ENCODE measurements around the gene PELI1.

PELI1 gene

DNA sequence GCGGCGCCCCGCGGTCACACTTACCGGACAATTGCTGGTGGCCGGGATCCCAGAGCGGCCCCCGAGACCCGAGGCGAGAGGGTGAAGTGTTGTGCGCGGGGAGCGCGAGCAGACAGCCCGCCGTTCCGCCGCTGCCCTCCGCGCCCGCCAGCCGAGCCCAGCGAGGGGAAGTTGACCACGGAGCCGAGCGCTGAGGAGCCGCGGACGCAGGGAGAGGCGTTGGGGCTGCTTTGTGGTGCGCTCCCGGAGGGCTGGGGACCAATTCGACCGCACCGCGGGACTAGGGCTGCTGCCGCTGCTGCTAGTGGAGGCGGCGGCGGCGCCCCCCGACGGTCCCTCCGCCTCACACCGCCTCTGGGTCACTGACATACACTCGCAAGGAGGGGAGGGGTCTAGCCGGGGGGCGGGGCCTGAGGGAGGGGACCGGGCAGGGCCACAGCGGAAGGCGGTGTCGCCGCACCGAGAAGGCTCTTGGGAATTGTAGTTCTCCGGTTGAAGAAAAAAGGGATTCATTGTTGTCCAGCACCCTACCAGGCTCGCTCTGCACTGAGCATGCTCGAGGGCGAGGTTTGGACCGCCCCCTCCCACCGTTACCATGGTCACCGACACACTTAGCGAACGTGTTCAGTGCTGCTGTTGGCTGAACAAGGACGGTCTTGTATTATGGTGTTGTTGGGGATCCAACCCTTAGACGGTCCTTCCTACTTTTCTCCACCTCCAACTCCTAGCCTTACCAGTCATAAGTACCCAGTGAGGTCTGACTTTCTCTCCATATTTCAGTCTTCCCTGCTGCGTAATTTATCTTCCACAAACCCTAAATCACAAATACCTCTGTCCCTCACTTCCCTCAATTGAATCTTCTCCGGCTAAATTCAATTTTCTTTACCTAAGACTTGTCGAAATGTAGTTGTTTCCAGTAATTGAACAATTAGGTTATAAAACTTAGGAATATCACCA is at the start of gene PELI1:
TSS of gene PELI1 (minus strand) at position 364 of the 957 bp plus-strand sequence. CDS start 36,110 bp downstream, outside the sequence.
- DNase-seq: peak; percentile 100

GRCh38 chr2:64193491-64193890 is 49.3 kb upstream of the PELI1 start:
- no peak for DNase-seq

DNA sequence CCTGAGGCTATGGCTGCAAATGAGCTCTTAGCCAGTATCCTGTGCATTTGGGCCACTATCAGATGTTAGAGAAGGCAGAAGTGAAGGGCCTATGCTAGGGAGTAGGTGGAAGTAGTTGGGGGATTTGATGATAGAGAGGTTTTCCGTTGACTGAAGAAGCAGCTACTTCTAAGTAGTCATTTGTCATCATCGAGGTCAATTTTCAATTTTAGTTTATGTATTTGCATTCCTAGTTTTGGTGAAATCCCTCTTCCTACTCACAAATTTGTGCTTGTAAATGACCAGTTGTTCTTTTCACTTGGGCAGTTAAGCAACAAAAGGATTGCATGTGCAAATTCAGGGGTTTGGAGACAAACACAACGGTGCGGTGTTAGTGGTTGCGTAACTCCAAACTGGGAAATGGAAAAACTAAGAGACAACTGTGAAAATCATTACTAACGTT is 48.5 kb upstream of the PELI1 start:
- no peak for DNase-seq

DNA sequence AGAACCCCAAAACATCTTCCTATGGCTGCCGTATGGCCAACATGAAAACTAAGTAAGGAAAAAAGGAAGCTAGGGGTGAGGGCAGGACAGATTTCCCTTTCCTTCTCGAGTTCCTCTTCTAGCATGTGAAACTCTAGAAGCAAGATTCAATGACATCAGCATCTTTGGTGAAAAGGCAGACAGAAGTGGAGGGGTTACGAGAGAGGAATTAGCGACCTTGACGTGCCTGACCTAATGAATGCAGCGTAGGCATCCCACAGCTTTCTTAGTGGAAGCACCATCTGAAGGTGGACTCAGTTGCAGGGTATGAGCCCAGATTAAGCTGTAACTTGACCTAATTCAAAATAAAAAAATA is 47.9 kb upstream of the PELI1 start:
- DNase-seq: no peak

DNA sequence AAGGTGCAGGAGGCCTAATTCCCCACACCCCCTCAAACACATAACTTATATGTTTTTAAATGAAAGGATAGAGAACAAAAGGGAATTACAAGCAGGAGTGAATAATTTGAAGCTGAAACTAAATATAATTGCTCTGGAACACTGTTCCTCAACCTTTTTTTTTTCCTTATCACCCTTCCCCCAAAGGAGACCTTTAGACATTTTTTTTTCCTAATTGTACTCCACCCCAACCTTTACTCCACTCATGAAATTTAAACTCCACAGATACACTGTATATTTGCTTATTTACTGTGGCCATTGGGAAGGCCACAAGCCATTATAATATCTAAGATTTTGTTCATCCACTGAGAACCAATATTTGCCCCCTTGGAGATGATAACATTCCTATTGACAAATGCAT is 45.4 kb upstream of the PELI1 start:
- DNase-seq: no peak

DNA sequence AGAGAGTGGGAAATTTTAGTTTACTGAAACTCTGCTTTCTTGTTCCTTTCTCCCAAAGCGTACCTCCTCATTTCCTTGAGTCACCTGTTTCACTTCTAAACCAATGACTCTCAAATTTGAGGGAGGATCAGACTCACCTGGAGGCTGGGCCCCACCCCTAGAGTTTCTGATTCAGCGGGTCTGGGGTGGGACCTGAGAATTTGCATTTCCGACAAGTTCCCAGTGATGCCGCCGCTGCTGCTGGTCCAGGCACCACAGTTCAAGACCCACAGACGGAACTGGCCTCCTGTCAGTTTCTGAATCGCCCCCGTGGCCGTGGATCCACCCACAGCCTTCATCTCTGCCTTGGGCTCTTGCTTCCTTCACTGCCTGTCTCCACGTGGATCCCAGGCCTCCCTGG is 44.9 kb upstream of the PELI1 start:
- DNase-seq: no peak

DNA sequence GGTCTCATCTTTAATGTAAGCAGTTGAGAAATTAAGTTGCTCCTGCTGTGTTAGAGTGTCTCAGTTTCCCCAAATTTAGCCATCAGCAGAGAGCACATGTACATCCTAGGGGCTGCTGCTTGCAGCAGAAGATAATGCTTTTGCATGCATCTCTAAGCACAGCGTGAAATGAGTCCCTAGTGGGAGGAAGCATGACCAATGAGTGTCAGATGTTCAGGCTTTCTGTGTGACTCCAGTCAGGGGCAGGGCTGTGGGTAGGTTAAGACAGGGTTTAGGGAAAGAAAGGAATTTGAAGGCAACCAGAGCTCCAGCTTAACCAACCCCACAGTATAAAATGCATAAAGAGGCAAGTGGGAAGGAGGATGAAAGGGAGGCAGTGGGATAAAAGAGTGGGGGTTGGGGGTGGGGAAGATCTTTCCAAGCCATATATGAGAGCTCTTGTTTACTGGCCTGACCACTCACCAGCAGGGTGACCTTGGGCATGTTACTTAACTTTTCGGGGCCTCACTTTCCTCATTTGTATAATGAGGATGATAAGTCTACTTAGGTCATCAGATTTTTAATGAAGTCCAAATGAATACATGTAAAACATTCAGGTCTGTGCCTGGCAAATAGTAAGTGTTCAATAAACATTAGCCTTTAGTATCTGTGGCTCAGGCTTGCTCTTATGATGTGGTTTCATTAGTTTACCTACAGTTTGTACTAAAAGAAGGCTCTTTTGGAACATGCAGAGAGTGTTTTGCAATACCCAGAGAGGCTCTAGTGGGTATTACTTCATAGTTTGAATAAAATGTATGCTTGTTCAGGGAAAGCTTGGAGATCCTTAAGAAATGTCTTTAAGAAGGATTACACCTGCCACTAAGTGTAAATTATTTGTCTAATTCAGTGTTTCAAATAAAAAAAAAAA is 42.7 kb upstream of the PELI1 start:
- DNase-seq: no peak

DNA sequence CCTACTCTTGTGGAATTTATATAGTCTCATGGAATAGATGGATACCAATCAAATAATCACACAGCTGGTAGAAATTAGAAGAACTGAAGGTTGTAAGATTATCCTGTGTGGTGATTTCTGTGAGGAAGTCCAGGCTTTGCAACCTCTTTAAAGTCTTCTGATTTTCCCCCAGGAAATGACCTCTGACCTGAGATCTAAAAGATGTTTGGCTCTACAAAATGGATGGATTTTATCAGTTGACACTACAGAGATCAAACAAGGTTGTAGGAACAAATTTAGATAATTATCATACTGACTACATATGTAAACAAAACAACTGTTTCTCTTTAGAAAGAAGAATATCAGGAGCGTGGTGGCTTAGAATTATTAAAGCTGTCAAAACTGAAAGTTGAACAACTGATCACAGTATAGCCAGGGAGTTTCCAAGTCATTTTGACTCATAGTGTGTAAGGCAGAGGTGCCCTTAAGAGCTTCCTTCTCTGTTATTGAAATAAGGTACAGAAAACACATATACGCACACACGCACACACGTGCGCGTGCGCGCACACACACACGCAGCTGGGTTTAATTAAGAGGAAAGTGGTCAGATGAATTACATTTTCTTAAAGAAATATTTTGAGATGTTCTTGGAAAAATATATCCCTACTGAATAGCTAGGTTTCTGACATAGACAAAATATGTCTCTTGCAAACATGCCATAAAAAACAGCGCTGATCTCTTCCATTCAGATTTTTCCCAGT is 35.5 kb upstream of the PELI1 start:
- no peak for DNase-seq

DNA sequence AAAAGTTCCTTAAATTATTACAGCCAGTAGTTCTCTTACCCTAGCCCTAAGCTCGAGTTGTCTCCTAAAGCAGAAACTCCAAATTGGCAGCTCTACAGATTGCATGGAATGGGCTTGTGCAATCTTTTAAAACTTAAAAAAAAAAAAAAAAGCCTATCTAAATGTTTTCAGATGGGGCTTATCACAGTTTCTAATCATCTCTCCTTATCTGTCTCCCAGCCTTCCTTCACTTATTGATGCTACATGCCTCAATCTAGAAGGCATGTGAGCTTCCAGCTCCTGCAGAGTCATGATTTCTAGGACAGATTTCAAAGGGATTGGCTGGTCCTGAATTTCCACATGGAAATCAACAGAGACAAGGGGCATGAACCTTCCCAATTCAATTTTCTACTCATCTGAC is 33.1 kb upstream of the PELI1 start:
- peak; percentile 63 for DNase-seq

DNA sequence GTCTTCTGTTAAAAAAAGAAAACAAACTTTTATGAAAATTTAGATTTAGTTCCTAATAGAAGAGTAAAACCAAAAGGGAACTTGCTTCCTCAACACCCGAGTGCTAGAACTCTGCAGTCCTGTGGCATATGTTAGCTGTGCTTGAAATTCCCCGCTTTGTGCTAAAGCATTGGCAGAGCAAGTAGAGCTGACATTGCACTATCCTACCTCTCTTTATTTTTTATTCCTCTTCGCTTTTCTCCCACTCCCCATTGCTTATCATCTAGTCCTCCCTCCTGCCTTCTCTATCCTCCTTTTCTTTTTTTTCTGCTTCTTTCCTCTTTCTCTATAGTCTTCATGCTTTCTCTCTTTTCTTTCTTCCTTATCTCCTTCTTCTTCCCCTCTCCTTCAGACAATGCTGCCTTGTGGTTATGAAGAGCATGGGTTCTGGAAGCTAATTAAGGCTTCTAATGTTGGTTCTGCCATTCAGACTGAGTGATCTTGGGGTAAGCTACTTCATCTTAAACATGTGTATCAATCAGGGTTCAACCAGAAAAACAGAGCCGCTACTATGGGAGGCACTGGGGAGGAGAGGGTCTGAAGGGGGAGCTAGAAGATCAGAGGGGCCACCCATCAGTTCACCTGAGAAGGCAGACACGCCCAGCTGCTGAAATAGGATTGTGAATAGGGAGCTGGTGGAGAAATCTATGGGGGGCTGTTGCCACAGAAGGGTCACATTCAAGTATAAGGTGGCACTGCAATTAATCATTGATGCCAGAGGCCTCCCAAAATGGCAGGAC is 31.4 kb upstream of the PELI1 start:
- no peak for DNase-seq

- DNase-seq: peak; percentile 73
These were observed 29.2 kb upstream of the PELI1 start for GRCh38 chr2:64173156-64174135.

GRCh38 chr2:64168756-64169155 is 24.5 kb upstream of the PELI1 start:
- DNase-seq: no peak

DNA sequence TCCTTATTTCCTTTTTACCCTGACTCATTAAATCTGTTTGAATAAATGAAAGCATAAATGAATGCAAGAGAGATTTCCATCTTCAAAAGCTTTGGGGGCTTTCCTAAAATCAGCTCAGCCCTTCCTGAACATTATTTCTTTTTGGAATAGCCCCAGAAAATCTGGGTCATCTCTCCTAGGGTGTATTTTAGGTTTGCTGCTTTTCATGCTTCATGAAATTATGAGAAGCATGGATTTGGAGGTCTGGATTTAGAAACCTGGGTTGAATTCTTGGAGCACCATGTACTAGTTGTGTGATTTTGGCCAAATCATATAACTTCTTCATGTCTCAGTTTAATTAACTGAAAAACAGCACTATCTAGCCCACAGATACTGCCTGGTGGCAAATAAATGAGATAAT is 24.0 kb upstream of the PELI1 start:
- DNase-seq: no peak

GRCh38 chr2:64166637-64167420 is 22.6 kb upstream of the PELI1 start:
- no peak for DNase-seq

GRCh38 chr2:64166212-64166611 is 22.0 kb upstream of the PELI1 start:
- DNase-seq: no peak

DNA sequence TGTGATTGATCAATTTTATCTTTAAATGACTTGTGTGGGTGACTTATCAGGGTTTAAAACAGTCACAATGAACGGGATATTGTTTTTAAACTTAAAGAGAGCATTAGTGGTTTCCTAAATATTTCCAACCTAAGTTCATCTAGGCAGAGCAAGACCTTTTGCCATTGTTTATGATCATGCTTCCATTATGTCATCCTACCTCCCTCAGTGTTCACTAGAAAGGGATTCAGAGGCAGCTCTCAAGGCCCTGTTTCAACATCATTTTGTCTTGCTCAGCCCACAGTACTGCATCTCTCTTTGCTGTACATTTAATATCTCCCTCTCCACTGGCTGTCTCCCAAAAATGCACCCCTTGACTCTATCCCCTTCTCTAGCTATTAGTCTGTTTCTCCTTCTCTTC is 21.5 kb upstream of the PELI1 start:
- no peak for DNase-seq

DNA sequence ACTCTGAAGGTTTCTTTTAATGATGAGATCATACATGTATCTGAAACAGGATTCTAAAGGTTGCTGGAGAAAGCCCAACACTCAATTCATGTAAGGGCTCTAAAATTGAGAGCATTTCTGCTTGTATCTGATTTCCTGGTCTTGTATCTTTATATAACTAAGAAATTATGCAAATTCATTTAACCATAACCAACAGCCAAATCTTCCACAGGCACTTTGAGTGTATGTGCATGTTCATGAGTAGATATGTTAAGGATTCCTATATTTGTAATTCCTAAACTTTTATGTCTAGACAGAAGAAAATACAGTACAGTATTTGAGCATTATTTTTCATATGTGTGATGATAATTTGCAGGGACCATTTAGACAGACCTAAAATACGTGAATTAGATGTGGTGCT is 20.4 kb upstream of the PELI1 start:
- DNase-seq: no peak

DNA sequence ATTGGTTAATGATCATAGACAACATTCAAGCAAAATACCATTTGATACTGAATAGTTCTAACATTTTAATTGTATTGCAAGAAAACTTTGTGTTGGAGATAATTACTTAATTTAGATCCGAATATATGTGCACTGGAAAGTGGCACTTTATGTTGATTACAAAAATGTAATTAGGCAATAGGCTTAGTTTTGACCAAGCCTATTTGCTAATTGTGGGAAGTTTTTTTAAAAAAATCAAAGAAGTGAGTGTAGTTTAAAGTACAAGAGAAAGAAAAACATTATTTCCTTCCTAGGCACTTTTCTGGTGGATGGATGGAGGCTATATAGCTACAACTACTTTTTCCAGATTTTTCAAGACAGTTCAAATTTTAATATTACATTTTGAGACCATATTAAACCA is 18.3 kb upstream of the PELI1 start:
- no peak for DNase-seq

DNA sequence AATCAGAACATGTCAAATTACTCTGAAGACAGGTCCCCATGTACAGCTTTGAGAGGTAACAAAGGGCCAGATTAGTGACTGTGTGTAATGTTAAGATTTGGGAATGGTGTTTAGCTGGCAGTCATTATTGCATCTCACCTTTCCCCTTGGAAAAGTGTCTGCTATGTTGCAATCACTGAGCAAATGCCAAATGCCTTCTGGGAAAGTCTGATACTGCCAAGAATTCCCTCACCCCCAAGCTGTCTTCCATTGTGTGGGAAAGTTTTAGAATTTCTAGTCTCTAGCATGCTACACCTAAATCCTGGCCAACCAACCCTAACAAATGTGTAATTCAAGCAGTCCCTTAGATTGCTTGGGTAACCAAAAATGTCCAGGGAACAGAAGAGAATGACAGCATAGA is 13.6 kb upstream of the PELI1 start:
- DNase-seq: no peak

- peak; percentile 73 for DNase-seq
These were observed 9.6 kb upstream of the PELI1 start for GRCh38 chr2:64153811-64154210.

All from islet precursor cell (in vitro differentiated cells).